PC-9 (cell line): Measurements from ENCODE around the gene ITGB8.

ENCODE experiments used
- CTCF ChIP-seq: fragments of 200-600 bp; sonication (generic); conservative IDR thresholded peaks from 2 replicates; pipeline ENCODE4 v1.6.1; 2017; ENCODE audit warnings: mixed run types, antibody characterized with exemption, mild to moderate bottlenecking, moderate library complexity
- EZH2 ChIP-seq: fragments of 200-600 bp; sonication (generic); IDR thresholded peaks from 2 replicates; pipeline ENCODE4 v1.8.0; 2017; ENCODE audit warnings: antibody characterized with exemption, low read depth

- no peak for TF ChIP-seq CTCF
- TF ChIP-seq EZH2, result no peak
Measured at GRCh38 chr7:20343941-20344340, 13.2 kb downstream of the ITGB8 start.
